Limb (tissue), 2 donors: Measurements from ENCODE around the gene POU6F2.
"Not testable (repeated sequence)": the region's sequence is repeated elsewhere in the genome, so short reads cannot be mapped to it uniquely, and the experiment has no call there.

Experiments
- DNase-seq, 2 donors: peaks; one replicate each; pipeline ENCODE4 v3.0.0-alpha.2; 2016; ENCODE audit errors: extremely low spot score in 2 of 2

POU6F2 gene

GRCh38 chr7:39184391-39184790, 206.7 kb downstream of the POU6F2 start:
- DNase-seq, result no peak

GRCh38 chr7:39186131-39186530, 208.4 kb downstream of the POU6F2 start:
- DNase-seq, result no peak

- no peak for DNase-seq
Measured at GRCh38 chr7:39186671-39187070, 209.0 kb downstream of the POU6F2 start.

GRCh38 chr7:39187130-39187529, 209.4 kb downstream of the POU6F2 start:
- DNase-seq, result no peak

- DNase-seq, result no peak
Measured at GRCh38 chr7:39192476-39192875, 214.8 kb downstream of the POU6F2 start.

- not testable (repeated sequence) for DNase-seq
Measured at GRCh38 chr7:39194388-39194787, 216.7 kb downstream of the POU6F2 start.

- no peak for DNase-seq
Measured at GRCh38 chr7:39195967-39196366, 218.3 kb downstream of the POU6F2 start.

GRCh38 chr7:39197831-39198230, 220.1 kb downstream of the POU6F2 start:
- DNase-seq, result no peak

GRCh38 chr7:39198556-39198955, 220.8 kb downstream of the POU6F2 start:
- DNase-seq, result no peak

- no peak for DNase-seq
Measured at GRCh38 chr7:39199006-39199405, 221.3 kb downstream of the POU6F2 start.

- no peak for DNase-seq
Measured at GRCh38 chr7:39199951-39200350, 222.2 kb downstream of the POU6F2 start.

- DNase-seq, result no peak
Measured at GRCh38 chr7:39202041-39202440, 224.3 kb downstream of the POU6F2 start.

- no peak for DNase-seq
Measured at GRCh38 chr7:39210362-39210761, 232.7 kb downstream of the POU6F2 start.

GRCh38 chr7:39211581-39211980, 233.9 kb downstream of the POU6F2 start:
- DNase-seq, result no peak

GRCh38 chr7:39212876-39213275, 235.2 kb downstream of the POU6F2 start:
- DNase-seq, result no peak

- DNase-seq, result no peak
Measured at GRCh38 chr7:39217783-39218182, 240.1 kb downstream of the POU6F2 start.

GRCh38 chr7:39219869-39220268, 242.2 kb downstream of the POU6F2 start:
- DNase-seq, result no peak

- DNase-seq, result no peak
Measured at GRCh38 chr7:39221901-39222300, 244.2 kb downstream of the POU6F2 start.

- no peak for DNase-seq
Measured at GRCh38 chr7:39228946-39229345, 251.2 kb downstream of the POU6F2 start.

- no peak for DNase-seq
Measured at GRCh38 chr7:39233851-39234529, 256.3 kb downstream of the POU6F2 start.

GRCh38 chr7:39238234-39238869, 260.6 kb downstream of the POU6F2 start:
- DNase-seq, result no peak

- DNase-seq, result no peak
Measured at GRCh38 chr7:39240864-39241263, 263.2 kb downstream of the POU6F2 start.

- no peak for DNase-seq
Measured at GRCh38 chr7:39247576-39247975, 269.9 kb downstream of the POU6F2 start.
